Stimulated activated CD8-positive, alpha-beta memory T cell treated with anti-CD3 and anti-CD28 coated beads, Interleukin-15, amount 100 ng/mL, for 4 hours (primary cell): ENCODE results near the gene ARPIN.

Experiments
- DNase-seq, 2 donors: peaks; one replicate each; pipeline ENCODE4 v3.0.0-alpha.2; 2020; ENCODE audit warnings: low read depth in 2 of 2

The ARPIN gene

DNA sequence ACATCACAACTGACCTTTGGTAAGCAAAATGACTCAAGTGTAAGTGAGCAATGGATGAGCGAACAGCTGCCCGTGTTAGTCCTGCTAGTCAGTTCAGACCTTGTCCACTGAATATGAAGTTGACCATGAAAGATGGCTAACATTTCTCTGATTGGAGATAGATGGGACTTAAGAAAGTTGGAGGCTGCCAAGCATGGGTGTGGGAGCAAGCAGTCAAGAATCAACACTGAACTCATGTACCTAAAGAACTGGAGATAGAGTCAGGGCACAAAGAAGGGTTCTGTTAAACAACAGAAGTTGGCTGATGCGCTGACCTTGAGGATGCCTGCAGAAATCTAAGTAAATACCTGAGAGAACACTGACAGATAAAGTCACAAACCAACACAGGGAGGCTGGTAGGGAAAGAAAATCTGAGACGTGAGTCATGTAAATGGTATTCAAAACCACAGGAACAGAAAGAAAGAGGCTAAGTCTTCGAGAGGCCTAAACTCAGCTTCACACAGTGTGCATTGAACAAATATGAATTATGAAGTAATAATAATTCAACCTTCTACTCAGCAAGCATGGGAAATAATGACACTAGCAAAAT, 67.4 kb downstream of the ARPIN start:
- DNase-seq, result no peak
